Vagina (tissue), 2 donors: ENCODE data around the gene GRAMD2B.

ENCODE experiments used
- CTCF ChIP-seq, 3 experiments: fragments of 450-650 bp in 2 of 3; fragments of 200-600 bp in 1 of 3; sonication (generic) in 1 of 3; IDR thresholded peaks; one replicate each; pipeline ENCODE4 v1.5.1; 2017 to 2019; ENCODE audit warnings: antibody characterized with exemption in 3 of 3, mild to moderate bottlenecking in 2 of 3, moderate library complexity in 2 of 3
- POLR2A ChIP-seq, 2 donors: fragments of 450-650 bp; IDR thresholded peaks; one replicate each; pipeline ENCODE4 v1.6.1; 2017; ENCODE audit warnings: antibody characterized with exemption in 2 of 2, mild to moderate bottlenecking in 2 of 2, moderate library complexity in 2 of 2

- no peak for TF ChIP-seq POLR2A (IDR thresholded peaks at IDR 0.05)
- TF ChIP-seq CTCF (IDR thresholded peaks at IDR 0.05), result no peak
These were observed 113.7 kb downstream of the GRAMD2B start for GRCh38 chr5:126536874-126537273.
